H1 (cell line): ENCODE measurements around the gene FAM83F. TPM values are rescaled to one million over a fixed set of nuclear protein-coding genes. Genes with fewer than 3 reads are reported as not detected.

Source experiments
- E2F6 ChIP-seq: IDR thresholded peaks from 2 replicates; pipeline ENCODE4 v1.6.1; 2012; ENCODE audit warnings: inconsistent platforms
- USF2 ChIP-seq: IDR thresholded peaks from 2 replicates; pipeline ENCODE4 v1.6.1; 2011; ENCODE audit warnings: low read length, improper control_type of control experiment
- polyA plus RNA-seq, 7 experiments: library from polyadenylated mRNA; depleted of rRNA in 3 of 7; stranded (reverse) in 5 of 7; unstranded in 2 of 7; fragments of >200 nt in 5 of 7; fragments of 200-250 nt in 2 of 7; gene quantifications; 1 replicate in 5 of 7; 2 replicates in 1 of 7; 4 replicates in 1 of 7; pipeline versions ENCODE4 v1.2.1 to v1.2.3, GENCODE V29; 2011 to 2013; ENCODE audit warnings: missing spikeins in 2 of 7, mixed read lengths in 2 of 7
- total RNA-seq: library from RNA; stranded (reverse); fragmentation: NEBNext Ultra II Directional; extraction: Animal tissue kit (Norgen Biotek cat#: 25700); gene quantifications from 2 replicates; pipeline ENCODE4 v1.2.1, GENCODE V29; 2021

Gene FAM83F
- total and polyA plus RNA-seq, 2 of the 8 experiments (the other 6 are each of a cell fraction or from before 2014, with no cell fraction given) = 8.6 to 18.9 TPM

- TF ChIP-seq USF2 (no peak), E2F6 (no peak)
- TF ChIP-seq, all 59 proteins: peak for 0
These were observed 6.4 kb downstream of the FAM83F start (continued) for GRCh38 chr22:40001106-40001505.
